ENCODE measurements around the gene KIF6.

DNA sequence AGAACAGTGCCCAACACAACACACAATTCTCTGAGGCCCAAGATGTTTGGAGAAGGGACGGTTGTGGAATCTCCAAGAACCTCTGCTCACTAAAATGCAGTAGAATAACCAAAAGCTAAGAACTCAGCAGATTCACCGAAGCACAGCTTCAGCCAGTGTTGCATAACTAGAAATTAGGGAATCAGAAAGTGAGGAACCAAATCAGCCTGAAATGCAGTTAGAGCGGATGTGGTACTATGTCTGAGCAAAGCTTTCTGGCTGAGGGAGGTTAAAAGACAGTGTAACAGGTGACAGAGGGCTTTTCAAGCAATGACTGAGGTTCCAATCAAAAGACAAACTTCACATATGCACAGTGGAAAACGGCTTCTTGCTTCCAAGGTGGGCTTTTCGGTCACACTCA is 204.8 kb downstream of the KIF6 start:
- TF ChIP-seq, protein P1, sequence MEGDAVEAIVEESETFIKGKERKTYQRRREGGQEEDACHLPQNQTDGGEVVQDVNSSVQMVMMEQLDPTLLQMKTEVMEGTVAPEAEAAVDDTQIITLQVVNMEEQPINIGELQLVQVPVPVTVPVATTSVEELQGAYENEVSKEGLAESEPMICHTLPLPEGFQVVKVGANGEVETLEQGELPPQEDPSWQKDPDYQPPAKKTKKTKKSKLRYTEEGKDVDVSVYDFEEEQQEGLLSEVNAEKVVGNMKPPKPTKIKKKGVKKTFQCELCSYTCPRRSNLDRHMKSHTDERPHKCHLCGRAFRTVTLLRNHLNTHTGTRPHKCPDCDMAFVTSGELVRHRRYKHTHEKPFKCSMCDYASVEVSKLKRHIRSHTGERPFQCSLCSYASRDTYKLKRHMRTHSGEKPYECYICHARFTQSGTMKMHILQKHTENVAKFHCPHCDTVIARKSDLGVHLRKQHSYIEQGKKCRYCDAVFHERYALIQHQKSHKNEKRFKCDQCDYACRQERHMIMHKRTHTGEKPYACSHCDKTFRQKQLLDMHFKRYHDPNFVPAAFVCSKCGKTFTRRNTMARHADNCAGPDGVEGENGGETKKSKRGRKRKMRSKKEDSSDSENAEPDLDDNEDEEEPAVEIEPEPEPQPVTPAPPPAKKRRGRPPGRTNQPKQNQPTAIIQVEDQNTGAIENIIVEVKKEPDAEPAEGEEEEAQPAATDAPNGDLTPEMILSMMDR (IDR thresholded peaks at IDR 0.05), result no peak
- no peak for TF ChIP-seq EZH2 (IDR thresholded peaks at IDR 0.05)
- no peak for TF ChIP-seq EZH2phosphoT487 (IDR thresholded peaks at IDR 0.05)

All from neural progenitor cell (in vitro differentiated cells).